ENCODE measurements around the gene FMO5. TPM values are rescaled to one million over a fixed set of nuclear protein-coding genes. Genes with fewer than 3 reads are reported as not detected.

The FMO5 gene
- total RNA-seq, 1 experiment from 2014 or later: 0.57 TPM

DNA sequence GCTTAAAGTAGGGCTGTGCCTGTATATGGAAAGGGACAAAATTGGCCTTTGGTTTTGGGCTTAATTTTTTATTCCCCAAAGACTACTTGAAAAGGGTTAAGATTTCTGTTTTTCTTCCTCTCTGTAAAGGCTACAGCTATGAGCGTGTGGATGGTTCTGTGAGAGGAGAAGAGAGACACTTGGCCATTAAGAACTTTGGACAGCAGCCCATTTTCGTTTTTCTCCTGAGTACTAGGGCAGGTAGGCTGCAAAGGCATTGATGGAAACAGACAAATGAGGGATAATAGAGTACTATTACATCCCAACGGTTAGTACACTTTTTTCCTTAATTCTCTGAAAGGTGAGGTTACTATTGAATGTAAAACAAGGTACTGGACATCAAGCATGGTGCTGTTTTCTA is 46.9 kb upstream of the FMO5 start:
- in situ Hi-C loops (cut with HindIII; ENCODE audit: low pct_unique_long_range_greater_than_20kb, low sequenced_read_pairs): no loop called here
- TF ChIP-seq, protein P1, sequence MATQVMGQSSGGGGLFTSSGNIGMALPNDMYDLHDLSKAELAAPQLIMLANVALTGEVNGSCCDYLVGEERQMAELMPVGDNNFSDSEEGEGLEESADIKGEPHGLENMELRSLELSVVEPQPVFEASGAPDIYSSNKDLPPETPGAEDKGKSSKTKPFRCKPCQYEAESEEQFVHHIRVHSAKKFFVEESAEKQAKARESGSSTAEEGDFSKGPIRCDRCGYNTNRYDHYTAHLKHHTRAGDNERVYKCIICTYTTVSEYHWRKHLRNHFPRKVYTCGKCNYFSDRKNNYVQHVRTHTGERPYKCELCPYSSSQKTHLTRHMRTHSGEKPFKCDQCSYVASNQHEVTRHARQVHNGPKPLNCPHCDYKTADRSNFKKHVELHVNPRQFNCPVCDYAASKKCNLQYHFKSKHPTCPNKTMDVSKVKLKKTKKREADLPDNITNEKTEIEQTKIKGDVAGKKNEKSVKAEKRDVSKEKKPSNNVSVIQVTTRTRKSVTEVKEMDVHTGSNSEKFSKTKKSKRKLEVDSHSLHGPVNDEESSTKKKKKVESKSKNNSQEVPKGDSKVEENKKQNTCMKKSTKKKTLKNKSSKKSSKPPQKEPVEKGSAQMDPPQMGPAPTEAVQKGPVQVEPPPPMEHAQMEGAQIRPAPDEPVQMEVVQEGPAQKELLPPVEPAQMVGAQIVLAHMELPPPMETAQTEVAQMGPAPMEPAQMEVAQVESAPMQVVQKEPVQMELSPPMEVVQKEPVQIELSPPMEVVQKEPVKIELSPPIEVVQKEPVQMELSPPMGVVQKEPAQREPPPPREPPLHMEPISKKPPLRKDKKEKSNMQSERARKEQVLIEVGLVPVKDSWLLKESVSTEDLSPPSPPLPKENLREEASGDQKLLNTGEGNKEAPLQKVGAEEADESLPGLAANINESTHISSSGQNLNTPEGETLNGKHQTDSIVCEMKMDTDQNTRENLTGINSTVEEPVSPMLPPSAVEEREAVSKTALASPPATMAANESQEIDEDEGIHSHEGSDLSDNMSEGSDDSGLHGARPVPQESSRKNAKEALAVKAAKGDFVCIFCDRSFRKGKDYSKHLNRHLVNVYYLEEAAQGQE (IDR thresholded peaks at IDR 0.05; ENCODE audit: insufficient read depth in 1 of 2, low read depth in 2 of 2, low read length in 1 of 2): no peak

DNA sequence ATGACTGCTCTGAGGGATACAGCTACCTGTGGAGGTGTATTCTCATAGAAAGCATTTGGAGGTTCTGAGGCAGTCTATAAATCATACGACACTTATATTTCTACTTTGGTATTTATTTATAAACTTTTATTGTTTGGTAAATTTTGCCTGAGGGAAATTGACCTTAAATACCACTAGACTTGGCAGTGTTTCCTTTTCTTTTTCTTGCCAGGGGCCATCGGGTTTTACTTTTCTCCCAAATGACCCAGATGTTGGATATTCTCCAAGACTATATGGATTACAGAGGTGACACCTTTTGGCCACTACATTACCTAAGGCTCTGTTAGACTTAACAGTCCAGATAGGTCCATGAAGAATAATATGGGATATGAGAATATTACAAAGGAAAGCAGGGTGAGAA is 45.6 kb upstream of the FMO5 start:
- no TSS peak for BruUV-seq (replicated peaks)
- ChIA-PET POLR2A (no interaction called here), CTCF (interaction anchor here (0.5 kb wide), 1 partner anchor 621 kb away, joined by 3 read pairs; no protein-coding TSS in a partner anchor)
- H3K27ac ChIP-seq (ENCODE audit: low read length): no peak overlapping the region
- ATAC-seq (no peak), DNase-seq (ENCODE audit: low read depth, low spot score) (no peak)
- no peaks in the 10 kb centered on the region for H3K9me3 ChIP-seq (ENCODE audit: control insufficient read depth, insufficient read depth, low read depth, low read length)
- H3K4me1 ChIP-seq (ENCODE audit: control insufficient read depth, insufficient read depth, low read length): peaks cover 4% of the 10 kb centered on the region; the same call in 1 of the 2 replicates
- intact Hi-C loops (cut with micrococcal nuclease; ENCODE audit: unreplicated experiment): loop anchor here (5.0 kb wide), 1 partner anchor 122 kb away; no protein-coding TSS in a partner anchor
- in situ Hi-C loops (cut with HindIII; ENCODE audit: low pct_unique_long_range_greater_than_20kb, low sequenced_read_pairs): no loop called here
- H3K36me3 ChIP-seq (ENCODE audit: control insufficient read depth, insufficient read depth, low read length): peaks cover 13% of the 10 kb centered on the region
- H3K4me3 ChIP-seq (ENCODE audit: low read depth in 2 of 2, low read length in 2 of 2): no peak overlapping the region
- TF ChIP-seq, protein P2, sequence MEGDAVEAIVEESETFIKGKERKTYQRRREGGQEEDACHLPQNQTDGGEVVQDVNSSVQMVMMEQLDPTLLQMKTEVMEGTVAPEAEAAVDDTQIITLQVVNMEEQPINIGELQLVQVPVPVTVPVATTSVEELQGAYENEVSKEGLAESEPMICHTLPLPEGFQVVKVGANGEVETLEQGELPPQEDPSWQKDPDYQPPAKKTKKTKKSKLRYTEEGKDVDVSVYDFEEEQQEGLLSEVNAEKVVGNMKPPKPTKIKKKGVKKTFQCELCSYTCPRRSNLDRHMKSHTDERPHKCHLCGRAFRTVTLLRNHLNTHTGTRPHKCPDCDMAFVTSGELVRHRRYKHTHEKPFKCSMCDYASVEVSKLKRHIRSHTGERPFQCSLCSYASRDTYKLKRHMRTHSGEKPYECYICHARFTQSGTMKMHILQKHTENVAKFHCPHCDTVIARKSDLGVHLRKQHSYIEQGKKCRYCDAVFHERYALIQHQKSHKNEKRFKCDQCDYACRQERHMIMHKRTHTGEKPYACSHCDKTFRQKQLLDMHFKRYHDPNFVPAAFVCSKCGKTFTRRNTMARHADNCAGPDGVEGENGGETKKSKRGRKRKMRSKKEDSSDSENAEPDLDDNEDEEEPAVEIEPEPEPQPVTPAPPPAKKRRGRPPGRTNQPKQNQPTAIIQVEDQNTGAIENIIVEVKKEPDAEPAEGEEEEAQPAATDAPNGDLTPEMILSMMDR (IDR thresholded peaks at IDR 0.05): no peak
- TF ChIP-seq, protein P1 (IDR thresholded peaks at IDR 0.05; ENCODE audit: insufficient read depth in 1 of 2, low read depth in 2 of 2, low read length in 1 of 2): no peak
- no peak for TF ChIP-seq SIN3A (IDR thresholded peaks at IDR 0.05; ENCODE audit: borderline replicate concordance, insufficient read depth, low read depth, low read length)
- no peak for TF ChIP-seq POLR2AphosphoS5 (IDR thresholded peaks at IDR 0.05; ENCODE audit: low read depth, low read length)
- no peak for TF ChIP-seq TCF7L2 (IDR thresholded peaks at IDR 0.05; ENCODE audit: low read depth, low read length)
- H3K27me3 ChIP-seq (ENCODE audit: control insufficient read depth, insufficient read depth, low read length): no peaks in the 10 kb centered on the region

More for the DNA sequence above, 46.9 kb upstream of the FMO5 start:
- no peaks in the 10 kb centered on the region for H3K27me3 ChIP-seq (ENCODE audit: control insufficient read depth, insufficient read depth, low read length)
- no peak overlapping the region for H3K27ac ChIP-seq (ENCODE audit: low read length)
- H3K9me3 ChIP-seq (ENCODE audit: control insufficient read depth, insufficient read depth, low read depth, low read length): no peaks in the 10 kb centered on the region
- BruUV-seq (replicated peaks): no TSS peak
- no peak for ATAC-seq
- H3K4me1 ChIP-seq (ENCODE audit: control insufficient read depth, insufficient read depth, low read length): peaks cover 4% of the 10 kb centered on the region; the same call in 1 of the 2 replicates
- no peak overlapping the region for H3K4me3 ChIP-seq (ENCODE audit: low read depth in 2 of 2, low read length in 2 of 2)
- intact Hi-C loops (cut with micrococcal nuclease; ENCODE audit: unreplicated experiment): loop anchor here (5.0 kb wide), 1 partner anchor 120 kb away; no protein-coding TSS in a partner anchor
- CTCF ChIA-PET: no interaction called here
- POLR2A ChIA-PET: no interaction called here
- DNase-seq (ENCODE audit: low read depth, low spot score): no peak
- H3K36me3 ChIP-seq (ENCODE audit: control insufficient read depth, insufficient read depth, low read length): peaks cover 18% of the 10 kb centered on the region
